Fibroblast of lung (primary cell): Measurements from ENCODE around the gene MFSD2A. TPM values are rescaled to one million over a fixed set of nuclear protein-coding genes. Genes with fewer than 3 reads are reported as not detected.
A peak's percentile ranks its signal among the peaks of the same experiment; 100 is the strongest.

Experiments used
- DNase-seq, 2 donors: peaks; one replicate each; pipeline versions ENCODE4 v3.0.0 to v3.0.0-alpha.2; 2010; ENCODE audit warnings: low read depth in 2 of 2
- H2AFZ ChIP-seq: 2 replicates; pipeline ENCODE4 v1.5.1; 2012; ENCODE audit warnings: low read length, control low read depth, inconsistent platforms
- H3K27ac ChIP-seq: 2 replicates; pipeline ENCODE4 v1.5.1; 2011; ENCODE audit warnings: low read length, control low read depth; ENCODE audit not compliant: insufficient read depth
- H3K27me3 ChIP-seq: 2 replicates; pipeline ENCODE4 v1.5.1; 2011; ENCODE audit warnings: mild to moderate bottlenecking, low read length; ENCODE audit not compliant: control insufficient read depth, insufficient read depth
- H3K36me3 ChIP-seq: 2 replicates; pipeline ENCODE4 v1.5.1; 2011; ENCODE audit warnings: low read length; ENCODE audit not compliant: control insufficient read depth, insufficient read depth
- H3K4me1 ChIP-seq: 2 replicates; pipeline ENCODE4 v1.5.1; 2011; ENCODE audit warnings: low read length; ENCODE audit not compliant: control insufficient read depth, insufficient read depth; ENCODE audit errors: extremely low read depth
- H3K4me2 ChIP-seq: 2 replicates; pipeline ENCODE4 v1.5.1; 2011; ENCODE audit warnings: low read length, control low read depth; ENCODE audit not compliant: insufficient read depth; ENCODE audit errors: extremely low read depth
- H3K4me3 ChIP-seq, 4 experiments: fragments of 200-600 bp in 1 of 4; sonication (generic) in 1 of 4; replicated peaks in 1 of 4; 2 replicates each; pipeline ENCODE4 v1.5.1; 2011 to 2016; ENCODE audit warnings: low read length in 4 of 4, low read depth in 3 of 4, mild to moderate bottlenecking in 3 of 4, control low read depth in 2 of 4, inconsistent platforms in 1 of 4, mixed read lengths in 1 of 4; ENCODE audit not compliant: insufficient read depth in 1 of 4; ENCODE audit errors: control extremely low read depth in 1 of 4
- H3K79me2 ChIP-seq: 2 replicates; pipeline ENCODE4 v1.5.1; 2012; ENCODE audit warnings: mild to moderate bottlenecking, low read length, inconsistent platforms; ENCODE audit not compliant: control insufficient read depth, insufficient read depth
- H3K9ac ChIP-seq: 2 replicates; pipeline ENCODE4 v1.5.1; 2011; ENCODE audit warnings: mild to moderate bottlenecking, low read length, control low read depth; ENCODE audit not compliant: insufficient read depth
- H3K9me3 ChIP-seq: 2 replicates; pipeline ENCODE4 v1.5.1; 2012; ENCODE audit warnings: low read depth, low read length; ENCODE audit not compliant: control insufficient read depth, insufficient read depth
- H4K20me1 ChIP-seq: 2 replicates; pipeline ENCODE4 v1.5.1; 2011; ENCODE audit warnings: low read length; ENCODE audit not compliant: control insufficient read depth, insufficient read depth; ENCODE audit errors: extremely low read depth
- EZH2 ChIP-seq: IDR thresholded peaks from 2 replicates; pipeline ENCODE4 v1.5.1; 2012; ENCODE audit warnings: low read length, control low read depth, mild to moderate bottlenecking; ENCODE audit errors: missing control alignments
- polyA plus RNA-seq, 2 donors: library from polyadenylated mRNA; depleted of rRNA in 1 of 2; stranded (reverse) in 1 of 2; unstranded in 1 of 2; fragments of >200 nt; gene quantifications; 2 replicates each; pipeline ENCODE4 v1.2.1, GENCODE V29; 2011 to 2012; ENCODE audit warnings: missing spikeins in 1 of 2
- total RNA-seq: library from RNA; depleted of rRNA; stranded (reverse); fragments of >200 nt; gene quantifications from 2 replicates; pipeline ENCODE4 v1.2.1, GENCODE V29; 2014
- TF ChIP-seq, protein P1 (sequence below), 2 donors: IDR thresholded peaks in 1 of 2; conservative IDR thresholded peaks in 1 of 2; 1 replicate in 1 of 2; 2 replicates in 1 of 2; pipeline ENCODE4 v1.5.1; 2011 to 2012; ENCODE audit warnings: low read length in 2 of 2, control low read depth in 1 of 2, inconsistent platforms in 1 of 2, low read depth in 1 of 2, mild to moderate bottlenecking in 1 of 2

Gene MFSD2A
- total and polyA plus RNA-seq, 2 donors (not counting 1 experiment from before 2014, with no cell fraction given) = 0.90 to 1.2 TPM

DNA sequence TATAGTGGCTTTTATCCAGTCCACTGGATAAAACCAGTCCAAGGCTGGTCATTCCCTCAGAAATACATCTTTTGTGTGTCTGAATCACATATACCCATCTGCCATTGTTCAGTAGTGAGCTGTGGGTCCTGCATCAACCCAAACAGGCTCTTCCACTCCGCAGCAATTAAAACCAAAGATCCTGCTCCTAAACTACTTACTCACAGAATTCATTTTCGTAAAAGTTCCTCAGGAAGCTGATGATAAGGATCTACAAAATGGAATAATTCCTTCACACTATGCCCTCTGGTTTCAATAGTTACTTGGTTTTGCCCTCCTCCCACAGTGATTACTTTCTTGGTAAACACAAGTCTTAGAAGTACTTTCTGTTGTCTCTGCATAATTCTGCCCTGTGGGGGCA lies 5.1 kb upstream of the MFSD2A start:
- Histone ChIP-seq H3K36me3 (no peaks in the 10 kb centered on the region), H3K4me1 (no peaks in the 10 kb centered on the region), H4K20me1 (no peaks in the 10 kb centered on the region), H3K4me3 (no peak overlapping the region), H3K4me2 (no peak overlapping the region), H2AFZ (no peak overlapping the region), H3K9me3 (no peaks in the 10 kb centered on the region), H3K79me2 (no peaks in the 10 kb centered on the region), H3K27me3 (peaks cover 3% of the 10 kb centered on the region), H3K27ac (no peak overlapping the region), H3K9ac (no peak overlapping the region)
- DNase-seq = no peak
- TF ChIP-seq, protein P1, sequence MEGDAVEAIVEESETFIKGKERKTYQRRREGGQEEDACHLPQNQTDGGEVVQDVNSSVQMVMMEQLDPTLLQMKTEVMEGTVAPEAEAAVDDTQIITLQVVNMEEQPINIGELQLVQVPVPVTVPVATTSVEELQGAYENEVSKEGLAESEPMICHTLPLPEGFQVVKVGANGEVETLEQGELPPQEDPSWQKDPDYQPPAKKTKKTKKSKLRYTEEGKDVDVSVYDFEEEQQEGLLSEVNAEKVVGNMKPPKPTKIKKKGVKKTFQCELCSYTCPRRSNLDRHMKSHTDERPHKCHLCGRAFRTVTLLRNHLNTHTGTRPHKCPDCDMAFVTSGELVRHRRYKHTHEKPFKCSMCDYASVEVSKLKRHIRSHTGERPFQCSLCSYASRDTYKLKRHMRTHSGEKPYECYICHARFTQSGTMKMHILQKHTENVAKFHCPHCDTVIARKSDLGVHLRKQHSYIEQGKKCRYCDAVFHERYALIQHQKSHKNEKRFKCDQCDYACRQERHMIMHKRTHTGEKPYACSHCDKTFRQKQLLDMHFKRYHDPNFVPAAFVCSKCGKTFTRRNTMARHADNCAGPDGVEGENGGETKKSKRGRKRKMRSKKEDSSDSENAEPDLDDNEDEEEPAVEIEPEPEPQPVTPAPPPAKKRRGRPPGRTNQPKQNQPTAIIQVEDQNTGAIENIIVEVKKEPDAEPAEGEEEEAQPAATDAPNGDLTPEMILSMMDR (conservative IDR thresholded peaks at IDR 0.05 in 1 of 2, IDR thresholded peaks at IDR 0.05 in 1 of 2; ENCODE audit: low read depth in 1 of 2, low read length in 2 of 2) = no peak
- no peak for TF ChIP-seq EZH2

DNA sequence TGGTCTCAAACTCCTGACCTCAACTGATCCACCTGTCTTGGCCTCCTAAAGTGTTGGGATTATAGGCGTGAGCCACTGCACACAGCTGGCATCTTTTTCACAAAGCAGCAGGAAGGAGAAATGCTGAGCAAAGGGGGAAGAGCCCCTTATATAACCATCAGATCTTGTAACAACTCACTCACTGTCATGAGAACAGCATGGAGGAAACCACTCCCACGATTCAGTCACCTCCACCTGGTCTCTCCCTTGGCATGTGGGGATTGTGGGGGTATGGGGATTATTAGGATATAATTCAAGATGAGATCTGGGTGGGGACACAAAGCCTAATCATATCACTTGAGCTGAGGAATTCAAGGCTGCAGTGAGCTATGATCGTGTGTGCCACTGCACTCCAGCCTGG lies 3.0 kb upstream of the MFSD2A start:
- Histone ChIP-seq H3K27ac (no peak overlapping the region), H3K4me3 (no peak overlapping the region), H4K20me1 (no peaks in the 10 kb centered on the region), H2AFZ (no peak overlapping the region), H3K27me3 (no peaks in the 10 kb centered on the region), H3K9me3 (no peaks in the 10 kb centered on the region), H3K79me2 (peaks cover 1% of the 10 kb centered on the region), H3K36me3 (no peaks in the 10 kb centered on the region), H3K4me1 (peaks cover 5% of the 10 kb centered on the region), H3K4me2 (no peak overlapping the region), H3K9ac (no peak overlapping the region)
- no peak for DNase-seq
- TF ChIP-seq EZH2 = no peak
- TF ChIP-seq, protein P1 (conservative IDR thresholded peaks at IDR 0.05 in 1 of 2, IDR thresholded peaks at IDR 0.05 in 1 of 2; ENCODE audit: low read depth in 1 of 2, low read length in 2 of 2) = no peak

DNA sequence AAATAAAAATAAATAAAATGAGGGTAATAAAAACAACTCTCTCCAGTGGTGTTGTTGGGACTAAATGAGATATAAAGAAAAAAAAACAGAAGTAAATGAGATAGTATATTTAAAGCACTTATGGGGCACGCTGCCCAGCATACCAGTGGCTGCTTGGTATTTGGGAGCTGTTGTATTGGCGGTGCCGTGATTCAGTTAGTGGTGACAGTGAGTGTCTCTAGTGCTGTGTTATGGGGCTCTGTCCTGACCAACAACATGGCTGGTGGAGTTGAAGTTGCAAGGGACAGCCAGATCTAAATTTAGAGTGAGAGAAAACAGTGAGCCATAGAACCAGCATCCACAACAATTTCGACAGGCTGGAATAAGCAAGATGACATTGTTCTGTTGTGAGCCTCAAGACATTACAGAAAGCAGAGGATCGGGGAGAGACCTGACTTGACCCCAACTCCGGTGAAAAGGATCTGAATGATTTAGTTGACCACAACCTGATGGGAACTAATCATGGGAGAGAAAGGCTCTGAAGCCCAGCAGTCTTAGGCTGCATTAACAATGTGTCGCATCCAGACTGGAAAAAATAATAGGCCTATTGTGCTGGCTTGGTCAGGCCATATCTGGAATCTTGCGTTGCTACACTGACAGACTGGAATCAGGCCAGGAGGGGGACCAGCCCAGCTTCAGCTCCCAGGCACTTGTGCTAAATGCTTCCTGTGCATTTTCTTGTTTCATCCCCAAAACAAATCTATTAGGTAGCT lies 2.4 kb upstream of the MFSD2A start:
- no peak overlapping the region for H3K4me2 ChIP-seq
- H3K27ac ChIP-seq = no peak overlapping the region
- peaks cover 5% of the 10 kb centered on the region for H3K4me1 ChIP-seq
- TF ChIP-seq, protein P1 (conservative IDR thresholded peaks at IDR 0.05 in 1 of 2, IDR thresholded peaks at IDR 0.05 in 1 of 2; ENCODE audit: low read depth in 1 of 2, low read length in 2 of 2) = no peak
- TF ChIP-seq EZH2 = no peak
- H3K27me3 ChIP-seq = no peaks in the 10 kb centered on the region
- H3K9ac ChIP-seq = no peak overlapping the region
- no peaks in the 10 kb centered on the region for H3K36me3 ChIP-seq
- H3K4me3 ChIP-seq = no peak overlapping the region
- DNase-seq = peak in 1 of 2 donors; percentile 41
- no peaks in the 10 kb centered on the region for H4K20me1 ChIP-seq
- no peaks in the 10 kb centered on the region for H3K9me3 ChIP-seq
- H2AFZ ChIP-seq = no peak overlapping the region
- H3K79me2 ChIP-seq = peaks cover 1% of the 10 kb centered on the region
